ENCODE data around the gene SLC1A2.

DNA sequence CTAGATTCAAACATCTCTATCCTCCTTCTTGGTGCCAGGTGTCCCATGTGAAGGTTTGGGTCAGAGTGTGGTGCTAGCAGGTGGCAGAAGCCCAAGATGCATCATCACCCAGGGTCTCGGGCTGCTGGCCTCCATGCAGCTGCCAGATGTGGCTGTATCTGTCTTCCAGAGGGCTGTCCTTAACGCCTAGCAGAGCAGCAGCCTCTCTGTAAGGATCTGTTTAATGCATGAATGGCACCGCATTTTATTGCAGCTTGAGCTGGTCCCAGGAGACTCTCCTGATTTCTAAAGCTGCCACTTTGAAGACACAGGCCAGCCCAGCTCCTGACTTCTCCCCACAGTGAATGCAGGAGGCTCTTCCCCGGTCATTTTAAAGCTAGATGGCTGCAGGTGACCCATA, 26.3 kb downstream of the SLC1A2 start:
- TF ChIP-seq POLR2A (IDR thresholded peaks at IDR 0.05; ENCODE audit: low read depth, low read length) (no peak), POLR2AphosphoS5 (IDR thresholded peaks at IDR 0.05; ENCODE audit: low read depth, low read length) (no peak), TAF1 (IDR thresholded peaks at IDR 0.05; ENCODE audit: borderline replicate concordance, low read depth, low read length) (no peak)
